Cardiac muscle cell (in vitro differentiated cells and primary cell): ENCODE measurements around the gene FAM83E. TPM values are rescaled to one million over a fixed set of nuclear protein-coding genes. Genes with fewer than 3 reads are reported as not detected.

Experiments used
- DNase-seq, 2 donors: peaks; one replicate each; pipeline versions ENCODE4 v3.0.0 to v3.0.0-alpha.2; 2010 to 2017; ENCODE audit warnings: low read depth in 1 of 2, low spot score in 1 of 2
- H3K27ac ChIP-seq: fragments of 200-600 bp; sonication (generic); 2 replicates; pipeline ENCODE4 v1.5.1; 2016
- H3K27me3 ChIP-seq: fragments of 200-600 bp; sonication (generic); 2 replicates; pipeline ENCODE4 v1.6.0; 2016; ENCODE audit warnings: control low read depth
- H3K36me3 ChIP-seq: fragments of 200-600 bp; sonication (generic); 2 replicates; pipeline ENCODE4 v1.5.1; 2016; ENCODE audit warnings: control low read depth
- H3K4me1 ChIP-seq: fragments of 200-600 bp; sonication (generic); 2 replicates; pipeline ENCODE4 v1.8.1; 2017; ENCODE audit warnings: low read depth, mild to moderate bottlenecking, mixed run types
- H3K4me3 ChIP-seq: fragments of 200-600 bp; sonication (generic); 2 replicates; pipeline ENCODE4 v1.5.1; 2016; ENCODE audit warnings: mild to moderate bottlenecking
- H3K9me3 ChIP-seq: fragments of 200-600 bp; sonication (generic); 2 replicates; pipeline ENCODE4 v1.5.1; 2017; ENCODE audit warnings: low read depth, mild to moderate bottlenecking, control low read depth
- polyA plus RNA-seq: library from polyadenylated mRNA; unstranded; fragments of >200 nt; fragmentation: Nextera tagmentation; extraction: Ambion mirVana; gene quantifications from 2 replicates; pipeline ENCODE4 v1.2.1, GENCODE V29; 2016
- total RNA-seq: library from RNA; depleted of rRNA; stranded (reverse); fragments of >200 nt; gene quantifications from 2 replicates; pipeline ENCODE4 v1.2.3, GENCODE V29; 2016
- TF ChIP-seq, protein P1 (sequence below): IDR thresholded peaks from 2 replicates; pipeline ENCODE4 v1.5.1; 2012; ENCODE audit warnings: low read depth, mild to moderate bottlenecking, low read length

FAM83E gene
- total and polyA plus RNA-seq, 2 experiments from 2014 or later = 0.60 TPM; not detected in 1

DNA sequence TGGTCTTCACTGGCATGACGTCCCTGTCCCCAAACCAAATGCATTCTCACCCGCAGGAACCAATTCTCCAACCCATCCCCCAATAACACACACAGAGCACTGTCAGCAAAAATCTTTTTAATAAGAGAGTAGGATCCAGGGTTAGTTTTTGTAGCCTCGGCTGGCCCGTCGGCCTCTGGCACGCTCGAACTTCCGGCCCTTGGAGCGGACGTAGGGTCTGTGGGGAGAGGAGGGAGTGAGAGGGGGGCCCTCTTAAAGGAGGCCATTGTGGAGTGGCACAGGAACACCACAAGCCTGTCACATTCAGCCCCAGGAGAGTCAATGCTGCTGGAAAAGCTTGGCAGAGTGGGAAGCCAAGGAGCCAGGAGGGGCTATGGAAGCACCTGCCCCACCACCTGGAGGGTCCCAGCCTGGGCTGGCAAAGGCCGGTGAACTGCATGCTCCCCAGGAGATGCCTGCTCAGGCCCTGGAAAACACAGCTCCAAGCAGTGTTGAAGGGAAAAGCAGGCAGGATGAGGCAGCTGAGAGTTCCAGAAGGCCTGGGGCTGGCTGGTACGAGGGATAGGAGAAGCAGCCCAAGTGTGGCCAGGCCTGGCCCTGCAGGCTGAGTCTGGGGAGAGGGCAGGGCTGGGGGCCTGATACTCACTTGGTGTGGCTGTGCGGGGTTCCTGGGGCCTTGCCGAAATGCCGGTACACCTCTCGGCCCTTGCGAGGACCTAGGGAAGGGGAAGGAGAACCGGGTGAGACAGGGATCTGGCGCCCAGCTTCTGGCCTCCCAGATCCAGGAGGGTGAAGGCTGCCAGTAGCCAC is 560 bp upstream of the FAM83E start:
- Histone ChIP-seq H3K36me3 (peaks cover 26% of the 10 kb centered on the region), H3K4me3 (no peak overlapping the region), H3K27ac (peak overlapping the region; percentile 83), H3K9me3 (no peaks in the 10 kb centered on the region), H3K4me1 (peaks cover 23% of the 10 kb centered on the region), H3K27me3 (no peaks in the 10 kb centered on the region)
- TF ChIP-seq, protein P1, sequence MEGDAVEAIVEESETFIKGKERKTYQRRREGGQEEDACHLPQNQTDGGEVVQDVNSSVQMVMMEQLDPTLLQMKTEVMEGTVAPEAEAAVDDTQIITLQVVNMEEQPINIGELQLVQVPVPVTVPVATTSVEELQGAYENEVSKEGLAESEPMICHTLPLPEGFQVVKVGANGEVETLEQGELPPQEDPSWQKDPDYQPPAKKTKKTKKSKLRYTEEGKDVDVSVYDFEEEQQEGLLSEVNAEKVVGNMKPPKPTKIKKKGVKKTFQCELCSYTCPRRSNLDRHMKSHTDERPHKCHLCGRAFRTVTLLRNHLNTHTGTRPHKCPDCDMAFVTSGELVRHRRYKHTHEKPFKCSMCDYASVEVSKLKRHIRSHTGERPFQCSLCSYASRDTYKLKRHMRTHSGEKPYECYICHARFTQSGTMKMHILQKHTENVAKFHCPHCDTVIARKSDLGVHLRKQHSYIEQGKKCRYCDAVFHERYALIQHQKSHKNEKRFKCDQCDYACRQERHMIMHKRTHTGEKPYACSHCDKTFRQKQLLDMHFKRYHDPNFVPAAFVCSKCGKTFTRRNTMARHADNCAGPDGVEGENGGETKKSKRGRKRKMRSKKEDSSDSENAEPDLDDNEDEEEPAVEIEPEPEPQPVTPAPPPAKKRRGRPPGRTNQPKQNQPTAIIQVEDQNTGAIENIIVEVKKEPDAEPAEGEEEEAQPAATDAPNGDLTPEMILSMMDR = no peak
- no peak for DNase-seq

GRCh38 chr19:48613852-48614435 is 932 bp downstream of the FAM83E start:
- TF ChIP-seq, protein P1 = no peak
- H3K4me1 ChIP-seq = peaks cover 23% of the 10 kb centered on the region
- no peak overlapping the region for H3K4me3 ChIP-seq
- H3K9me3 ChIP-seq = no peaks in the 10 kb centered on the region
- peak overlapping the region; percentile 83 for H3K27ac ChIP-seq
- peaks cover 26% of the 10 kb centered on the region for H3K36me3 ChIP-seq
- H3K27me3 ChIP-seq = no peaks in the 10 kb centered on the region
- peak in 1 of 2 donors; percentile 49 for DNase-seq

DNA sequence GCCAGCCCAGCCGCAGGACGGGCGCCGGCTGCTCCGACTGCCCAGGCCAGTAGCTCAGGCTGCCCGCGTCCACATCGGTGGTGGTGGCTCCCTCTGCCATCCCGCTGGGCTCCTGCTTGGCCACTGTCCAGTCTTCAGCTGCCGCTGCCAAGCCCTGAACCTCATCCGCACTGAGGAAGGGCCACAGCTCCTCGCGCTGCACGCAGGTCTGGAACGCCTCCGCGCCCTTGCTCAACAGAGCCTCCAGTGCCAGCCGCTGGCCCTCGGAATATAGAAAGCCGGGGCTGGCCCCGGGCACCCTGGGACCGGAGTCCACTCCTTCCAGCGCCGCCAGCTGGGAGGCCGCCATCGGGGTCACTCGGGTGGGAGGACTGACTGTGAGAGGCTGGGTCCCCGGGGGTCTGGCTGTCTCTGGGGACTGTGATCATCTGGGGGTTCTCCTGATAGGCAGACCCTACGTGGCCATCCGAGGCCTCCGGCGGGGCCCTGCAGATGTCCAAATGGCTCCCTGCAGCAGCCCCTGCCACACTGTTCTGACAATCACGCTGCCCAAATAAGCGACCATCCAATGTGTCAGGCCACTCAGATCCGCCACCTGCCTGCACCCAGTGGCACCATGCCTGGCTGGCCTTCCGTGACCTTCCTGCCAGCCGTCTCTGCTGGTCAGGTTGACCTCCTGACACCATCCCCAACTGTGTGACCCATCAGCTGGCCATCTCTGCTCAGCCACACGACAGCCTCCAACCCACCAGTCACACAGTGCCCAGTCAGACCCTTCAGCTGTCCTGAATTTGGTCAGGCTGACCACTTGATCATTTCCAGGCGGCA is 1.6 kb downstream of the FAM83E start:
- Histone ChIP-seq H3K27me3 (no peaks in the 10 kb centered on the region), H3K27ac (peak overlapping the region; percentile 83), H3K4me3 (no peak overlapping the region), H3K9me3 (no peaks in the 10 kb centered on the region), H3K36me3 (peaks cover 26% of the 10 kb centered on the region), H3K4me1 (peaks cover 23% of the 10 kb centered on the region)
- TF ChIP-seq, protein P1 = no peak
- no peak for DNase-seq

- H3K36me3 ChIP-seq = peaks cover 19% of the 10 kb centered on the region
- H3K4me1 ChIP-seq = peaks cover 14% of the 10 kb centered on the region
- no peaks in the 10 kb centered on the region for H3K27me3 ChIP-seq
- no peak overlapping the region for H3K27ac ChIP-seq
- no peak for DNase-seq
- no peaks in the 10 kb centered on the region for H3K9me3 ChIP-seq
- no peak overlapping the region for H3K4me3 ChIP-seq
- TF ChIP-seq, protein P1 = no peak
Measured at GRCh38 chr19:48611872-48612271, 3.0 kb downstream of the FAM83E start.

DNA sequence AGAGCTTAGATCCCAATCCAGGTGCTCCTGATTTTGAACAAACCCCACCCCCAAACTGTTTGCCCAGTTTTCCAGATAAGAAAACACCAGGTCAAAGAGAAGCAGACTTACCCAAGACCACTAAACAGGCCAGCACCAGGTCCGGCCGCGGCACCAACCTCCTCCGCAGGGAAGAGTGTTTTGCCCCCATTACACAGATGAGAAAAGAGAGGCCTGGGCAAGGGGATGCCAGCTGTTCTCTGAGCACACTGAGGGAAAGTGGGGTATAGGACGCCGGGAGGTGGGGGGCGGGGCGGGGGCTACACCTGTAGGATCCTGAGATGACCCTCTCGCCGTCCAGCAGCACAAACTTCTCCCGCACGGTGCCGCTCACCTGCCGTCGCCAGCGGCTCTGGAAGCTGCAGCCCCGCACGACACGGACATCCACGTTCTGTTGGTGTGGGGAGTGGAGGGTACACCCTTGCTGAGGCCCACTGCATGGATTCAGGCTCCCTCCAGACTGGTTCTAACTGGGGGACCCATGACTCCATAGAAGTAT is 5.2 kb downstream of the FAM83E start:
- Histone ChIP-seq H3K4me1 (peaks cover 10% of the 10 kb centered on the region), H3K4me3 (no peak overlapping the region), H3K27ac (no peak overlapping the region), H3K27me3 (no peaks in the 10 kb centered on the region), H3K9me3 (no peaks in the 10 kb centered on the region), H3K36me3 (no peaks in the 10 kb centered on the region)
- TF ChIP-seq, protein P1 = no peak
- DNase-seq = no peak
